Panc1 (cell line): ENCODE data around the gene GALNT9. TPM values are rescaled to one million over a fixed set of nuclear protein-coding genes. Genes with fewer than 3 reads are reported as not detected.

ENCODE experiments used
- ATAC-seq: fragments of 200-7000 bp; cut with Tn5 transposase; 2 replicates; pipeline ENCODE4 v1.9.1; 2020; ENCODE audit warnings: mild to moderate bottlenecking, moderate library complexity
- BruUV-seq: library from RNA; stranded (reverse); fragments of 400-500 nt; replicated peaks from 2 replicates; lab custom pipeline; 2021; lab: Mats Ljungman, UMichigan
- CTCF ChIA-PET: fragments of 300-600 bp; sonication (Branson Sonifier 250); formaldehyde crosslinking; loops from one replicate; lab custom pipeline; 2022; ENCODE audit warnings: antibody characterized with exemption; lab: Charles Lee
- POLR2A ChIA-PET: fragments of 300-600 bp; sonication (Branson Sonifier 250); formaldehyde crosslinking; loops from one replicate; lab custom pipeline; 2022; ENCODE audit warnings: antibody characterized with exemption; lab: Charles Lee
- DNase-seq: peaks from one replicate; pipeline ENCODE4 v3.0.0-alpha.2; 2010; ENCODE audit warnings: low read depth, low spot score
- H3K27ac ChIP-seq: 2 replicates; pipeline ENCODE4 v1.5.1; 2011; ENCODE audit warnings: mild to moderate bottlenecking, low read length, inconsistent platforms
- H3K27me3 ChIP-seq: fragments of 200-500 bp; sonication (Bioruptor generic); 2 replicates; pipeline ENCODE4 v1.6.0; 2014; ENCODE audit warnings: low read length, inconsistent platforms; ENCODE audit not compliant: control insufficient read depth, insufficient read depth
- H3K36me3 ChIP-seq: fragments of 200-500 bp; sonication (Bioruptor generic); 2 replicates; pipeline ENCODE4 v1.5.1; 2014; ENCODE audit warnings: inconsistent platforms, mild to moderate bottlenecking, low read length, moderate library complexity; ENCODE audit not compliant: control insufficient read depth, insufficient read depth
- H3K4me1 ChIP-seq: 2 replicates; pipeline ENCODE4 v1.5.1; 2011; ENCODE audit warnings: inconsistent platforms, mild to moderate bottlenecking, low read length, moderate library complexity; ENCODE audit not compliant: control insufficient read depth, insufficient read depth
- H3K4me3 ChIP-seq, 2 experiments: 2 replicates each; pipeline ENCODE4 v1.5.1; 2011 to 2012; ENCODE audit warnings: low read depth in 2 of 2, low read length in 2 of 2, mild to moderate bottlenecking in 2 of 2, inconsistent platforms in 1 of 2, moderate library complexity in 1 of 2
- H3K9me3 ChIP-seq: fragments of 200-500 bp; sonication (Bioruptor generic); 2 replicates; pipeline ENCODE4 v1.5.1; 2014; ENCODE audit warnings: low read depth, mild to moderate bottlenecking, inconsistent platforms, low read length, moderate library complexity; ENCODE audit not compliant: control insufficient read depth, insufficient read depth
- CTCF ChIP-seq: fragments of 450-650 bp; IDR thresholded peaks from 2 replicates; pipeline ENCODE4 v1.5.1; 2017; ENCODE audit warnings: mild to moderate bottlenecking
- POLR2AphosphoS5 ChIP-seq: IDR thresholded peaks from 2 replicates; pipeline ENCODE4 v1.6.1; 2012; ENCODE audit warnings: mild to moderate bottlenecking, low read depth, low read length, moderate library complexity
- REST ChIP-seq, 2 experiments: IDR thresholded peaks; 2 replicates each; pipeline ENCODE4 v1.6.1; 2011 to 2012; ENCODE audit warnings: low read depth in 2 of 2, control low read depth in 1 of 2, low read length in 1 of 2, mild to moderate bottlenecking in 1 of 2, moderate library complexity in 1 of 2; ENCODE audit not compliant: insufficient read depth in 1 of 2
- SIN3A ChIP-seq: IDR thresholded peaks from 2 replicates; pipeline ENCODE4 v1.6.1; 2012; ENCODE audit warnings: low read depth, mild to moderate bottlenecking, low read length, moderate library complexity, borderline replicate concordance; ENCODE audit not compliant: insufficient read depth
- TCF7L2 ChIP-seq: IDR thresholded peaks from 2 replicates; pipeline ENCODE4 v1.6.1; 2011; ENCODE audit warnings: mild to moderate bottlenecking, low read depth, low read length, inconsistent platforms
- in situ Hi-C: cut with HindIII; loops from 2 replicates; pipeline ENCODE4 v1.10.0; 2016; ENCODE audit warnings: low sequenced_read_pairs, low pct_unique_long_range_greater_than_20kb
- intact Hi-C: fragments of 100-400 bp; cut with micrococcal nuclease; formaldehyde crosslinking; loops from one replicate; pipeline ENCODE4 v1.10.0; 2022; ENCODE audit not compliant: unreplicated experiment
- total RNA-seq: library from RNA; stranded (reverse); gene quantifications from one replicate; pipeline ENCODE4 v1.2.1, GENCODE V29; 2021; ENCODE audit not compliant: unreplicated experiment

Gene GALNT9
- total RNA-seq, 1 experiment from 2014 or later, result 0.33 TPM

- Histone ChIP-seq H3K27ac (no peak overlapping the region), H3K4me1 (0 out of 2 replicates have a peak, but pooled peaks cover 2% of the 10 kb centered on the region), H3K9me3 (no peaks in the 10 kb centered on the region), H3K27me3 (peaks cover 4% of the 10 kb centered on the region; the same call in 1 of the 2 replicates), H3K36me3 (no peaks in the 10 kb centered on the region), H3K4me3 (no peak overlapping the region)
- intact Hi-C loops (loop anchor here (10.0 kb wide), 1 partner anchor 64 kb away; no protein-coding TSS in a partner anchor), in situ Hi-C loops (no loop called here)
- no TSS peak for BruUV-seq
- ATAC-seq (no peak), DNase-seq (no peak)
- TF ChIP-seq TCF7L2 (no peak), CTCF (no peak), SIN3A (no peak), POLR2AphosphoS5 (no peak), REST (IDR thresholded peaks at IDR 0.05; ENCODE audit: insufficient read depth in 1 of 2, low read depth in 2 of 2, low read length in 1 of 2) (no peak)
- ChIA-PET POLR2A (no interaction called here), CTCF (interaction anchor here (1.2 kb wide), 1 partner anchor 30 kb away, joined by 5 read pairs; no protein-coding TSS in a partner anchor)
Observed at GRCh38 chr12:132218527-132218875, 110.9 kb downstream of the GALNT9 start.

- DNase-seq (no peak), ATAC-seq (no peak)
- Histone ChIP-seq H3K9me3 (no peaks in the 10 kb centered on the region), H3K4me1 (0 out of 2 replicates have a peak, but pooled peaks cover 2% of the 10 kb centered on the region), H3K27ac (no peak overlapping the region), H3K4me3 (no peak overlapping the region), H3K36me3 (no peaks in the 10 kb centered on the region), H3K27me3 (peaks cover 4% of the 10 kb centered on the region; the same call in 1 of the 2 replicates)
- POLR2A ChIA-PET, result no interaction called here
- intact Hi-C loops, result loop anchor here (10.0 kb wide), 1 partner anchor 63 kb away; no protein-coding TSS in a partner anchor
- TF ChIP-seq SIN3A (no peak), REST (IDR thresholded peaks at IDR 0.05; ENCODE audit: insufficient read depth in 1 of 2, low read depth in 2 of 2, low read length in 1 of 2) (no peak), CTCF (no peak), POLR2AphosphoS5 (no peak), TCF7L2 (no peak)
- in situ Hi-C loops, result no loop called here
- BruUV-seq, result no TSS peak
- CTCF ChIA-PET, result no interaction called here
Observed at GRCh38 chr12:132217800-132218526, 111.4 kb downstream of the GALNT9 start.
